ENCODE data around the gene METTL4.

The METTL4 gene

DNA sequence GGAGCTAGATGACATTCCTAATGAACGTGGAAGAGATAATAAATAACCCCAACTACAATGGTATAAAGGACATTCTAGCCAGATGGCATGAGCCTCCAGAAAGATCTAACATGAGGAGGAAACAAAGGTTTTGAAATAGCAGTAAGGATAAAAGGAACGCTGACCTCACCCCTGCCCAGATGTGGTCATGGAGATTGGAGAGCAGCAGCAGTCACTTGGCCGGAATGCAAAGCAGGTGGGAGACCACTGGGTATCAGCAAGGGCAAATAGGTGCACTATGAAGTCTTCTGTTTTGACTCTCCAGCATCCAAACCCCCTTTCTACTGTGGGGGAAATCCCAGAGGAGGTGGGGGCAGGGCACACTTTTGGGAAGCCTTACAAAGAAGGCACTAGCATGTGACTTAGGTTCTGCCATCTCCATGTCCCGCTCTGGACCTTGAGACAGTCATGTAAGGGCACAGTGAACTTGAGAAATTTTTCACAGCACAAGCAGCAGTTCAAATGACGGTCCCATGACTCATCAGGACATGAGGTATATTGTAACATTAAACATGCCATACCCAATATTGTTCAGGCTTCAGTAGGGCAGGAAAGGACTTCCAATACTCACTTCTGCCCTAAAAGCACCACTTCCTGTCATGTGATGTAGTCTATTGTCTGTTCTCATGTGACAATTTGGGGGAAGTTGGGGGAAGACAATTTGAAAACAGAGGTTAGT, 55.2 kb downstream of the METTL4 start:
- DNase-seq (ENCODE audit: low read depth) = no peak

DNA sequence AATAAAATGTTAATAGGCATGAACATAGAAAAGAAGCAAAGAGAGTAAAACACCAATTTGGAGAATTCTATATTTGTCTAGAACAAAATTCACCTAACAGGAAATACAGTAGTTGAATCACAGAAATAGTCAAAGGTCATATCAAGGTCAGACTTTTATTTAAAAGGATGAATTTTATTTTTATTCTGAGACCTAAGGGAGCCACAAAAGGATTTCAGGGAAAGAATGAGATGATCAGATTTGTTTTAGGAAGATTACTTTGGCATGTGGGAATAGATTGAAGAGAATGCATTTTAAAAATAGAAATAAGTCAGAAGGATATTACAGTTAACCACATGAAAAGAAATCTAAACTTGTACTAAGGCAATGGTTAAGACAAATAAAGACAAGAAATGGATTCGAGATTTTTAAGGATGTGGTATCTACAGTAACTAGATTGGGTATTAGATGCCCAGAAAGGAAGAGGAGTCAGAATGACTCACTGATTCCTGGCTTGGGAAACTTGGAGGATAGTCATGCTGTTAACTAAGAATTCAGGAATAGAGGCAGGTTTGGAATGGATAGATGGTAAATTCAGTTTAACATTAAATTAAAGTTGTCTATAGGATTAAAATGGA, 56.0 kb downstream of the METTL4 start:
- no peak for DNase-seq (ENCODE audit: low read depth)

DNA sequence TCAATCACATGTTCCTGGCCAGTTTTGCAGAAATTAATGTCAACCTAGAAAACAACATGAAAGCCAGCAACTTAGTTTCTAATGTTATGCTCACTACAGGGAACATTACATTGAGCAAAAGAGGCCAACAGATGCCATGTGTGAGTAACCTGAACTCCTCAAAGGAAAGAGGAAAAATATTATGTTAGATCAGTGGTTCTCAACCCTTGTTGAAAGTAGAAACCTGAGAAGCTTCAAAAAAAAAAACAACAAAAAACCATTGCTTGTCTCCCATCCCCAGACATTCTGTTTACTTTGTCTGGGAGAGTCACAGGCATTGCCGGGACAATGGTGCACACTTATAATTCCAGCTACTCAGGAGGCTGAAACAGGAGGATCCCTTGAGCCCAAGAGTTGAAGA, 57.7 kb downstream of the METTL4 start:
- DNase-seq (ENCODE audit: low read depth) = no peak

DNA sequence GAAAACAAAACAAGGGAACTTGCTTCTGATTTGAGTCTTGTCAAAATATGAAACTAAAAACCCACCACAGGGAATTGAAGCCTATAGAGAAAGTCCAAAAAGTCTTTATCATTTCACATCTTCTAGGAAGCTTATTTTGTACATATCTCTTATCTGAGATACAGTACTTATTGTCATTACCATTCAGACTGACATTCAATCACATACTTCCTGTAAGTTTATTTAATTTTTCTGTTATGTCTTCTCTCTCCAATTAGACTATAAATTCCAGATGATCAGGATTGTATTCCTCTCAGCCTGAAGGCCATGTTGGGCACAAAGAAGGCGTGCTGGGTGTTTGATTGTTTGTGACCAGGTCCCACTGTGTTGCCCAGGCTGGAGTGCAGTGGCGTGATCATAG, 59.2 kb downstream of the METTL4 start:
- DNase-seq (ENCODE audit: low read depth) = no peak

DNA sequence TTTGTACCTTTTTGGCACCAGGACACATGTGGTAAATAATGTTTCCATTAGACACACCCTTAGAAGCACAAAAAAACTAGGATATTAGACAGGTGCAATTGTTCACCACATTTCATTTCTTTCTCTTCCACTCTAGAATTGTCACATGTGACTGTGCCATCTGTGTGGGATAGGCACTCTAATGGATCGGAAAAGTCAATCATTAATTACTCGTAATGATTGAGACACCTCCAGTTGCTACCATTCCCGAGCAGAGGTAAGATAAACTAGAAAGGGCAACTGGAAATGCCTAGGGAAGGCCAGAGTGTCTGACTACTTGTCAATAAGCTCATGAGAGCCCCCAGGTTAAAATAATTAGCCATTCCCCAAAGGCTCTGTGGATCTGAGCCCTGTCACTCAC, 59.9 kb downstream of the METTL4 start:
- no peak for DNase-seq (ENCODE audit: low read depth)

DNA sequence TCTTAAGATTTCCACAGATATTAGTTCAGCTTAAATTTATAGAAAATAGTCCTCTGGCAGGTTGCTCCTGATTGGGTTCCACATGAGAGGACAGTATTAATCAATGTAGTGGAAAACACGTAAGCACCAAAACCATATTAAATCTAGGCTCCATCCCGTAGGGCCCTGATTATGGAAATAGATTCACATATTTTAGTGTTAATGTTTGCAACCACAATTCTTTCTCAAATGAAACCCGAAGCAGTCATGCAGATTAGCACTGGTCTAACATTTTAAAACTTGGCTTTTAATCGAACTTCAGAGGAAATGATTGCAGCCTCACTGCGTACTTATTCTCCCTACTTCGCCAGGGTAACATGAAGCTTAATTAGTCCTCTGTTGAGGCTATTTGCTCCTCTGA, 60.9 kb downstream of the METTL4 start:
- DNase-seq (ENCODE audit: low read depth) = no peak

DNA sequence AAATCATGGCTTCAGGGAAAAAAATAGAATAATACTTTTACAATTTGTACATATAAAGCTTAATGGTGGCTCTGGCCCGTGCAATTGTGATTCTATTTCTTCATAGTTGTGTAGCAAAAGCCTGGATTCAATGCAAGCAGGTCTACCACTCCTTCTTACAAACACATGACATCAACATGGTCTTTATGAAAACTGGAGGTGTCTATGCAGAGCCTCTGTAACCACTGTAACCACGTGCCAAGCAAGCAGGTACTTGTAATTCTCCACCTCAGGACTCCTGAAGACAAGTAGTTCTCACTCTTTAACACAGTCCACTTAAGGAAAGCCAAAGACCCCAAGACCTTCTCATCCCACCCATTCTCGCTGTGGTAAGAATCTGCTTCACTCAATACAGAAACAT, 62.6 kb downstream of the METTL4 start:
- no peak for DNase-seq (ENCODE audit: low read depth)

DNA sequence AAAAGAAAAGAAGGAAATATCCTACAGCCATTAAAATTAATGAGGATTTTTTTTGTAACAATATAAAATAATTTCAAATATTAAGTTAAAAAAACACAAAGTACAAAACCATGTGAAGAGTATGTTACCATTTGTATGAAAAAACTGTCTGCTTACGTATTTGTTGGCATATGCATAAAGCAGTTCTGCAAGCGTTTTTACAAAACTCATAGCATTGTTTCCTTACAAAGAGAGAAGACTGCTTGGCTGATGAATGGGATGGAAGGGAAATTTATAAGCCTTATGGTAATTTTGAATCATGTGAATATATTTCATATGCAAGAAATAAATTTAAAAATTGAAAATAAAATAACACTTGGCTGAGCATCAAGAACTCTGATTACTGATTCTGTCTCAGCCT, 63.1 kb downstream of the METTL4 start:
- no peak for DNase-seq (ENCODE audit: low read depth)

DNA sequence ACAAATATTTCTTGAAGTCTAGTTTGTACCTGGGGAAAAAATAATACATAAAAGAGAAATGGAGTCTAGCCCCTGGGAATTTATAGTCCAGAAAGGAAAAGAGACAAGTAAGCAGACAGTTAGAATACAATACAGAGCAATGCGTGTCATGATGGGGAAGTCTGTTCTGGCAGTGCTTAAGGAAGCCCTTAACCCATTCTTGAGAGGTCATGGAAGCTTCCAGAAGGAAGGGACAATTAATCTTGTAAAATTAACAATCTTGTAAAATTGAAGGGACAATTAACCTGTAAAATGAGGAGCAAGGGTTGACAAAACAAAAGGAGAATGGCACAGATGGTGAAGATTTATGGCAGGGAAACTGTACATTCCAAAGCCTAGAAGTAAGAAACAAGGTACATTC, 66.7 kb downstream of the METTL4 start:
- DNase-seq (ENCODE audit: low read depth) = no peak

DNA sequence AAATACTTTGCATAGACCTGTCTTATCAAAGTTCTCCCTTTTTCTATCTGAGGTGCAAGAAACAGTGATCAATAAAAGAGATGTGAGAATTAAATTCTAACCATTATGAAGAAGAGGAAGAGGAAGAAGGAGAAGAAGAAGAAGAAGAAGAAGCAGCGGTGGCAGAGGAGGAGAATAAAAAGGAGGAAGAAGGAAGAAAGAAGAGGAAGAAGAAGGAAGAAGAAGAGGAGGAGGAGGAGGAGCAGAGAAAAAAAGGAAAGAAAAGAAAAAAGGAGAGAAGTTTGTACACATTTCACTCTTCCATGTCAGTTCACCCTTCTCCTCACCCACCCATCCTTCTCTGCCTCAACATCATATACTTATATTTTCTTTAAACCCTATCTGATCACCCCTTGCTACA, 68.4 kb downstream of the METTL4 start:
- DNase-seq (ENCODE audit: low read depth) = no peak

DNA sequence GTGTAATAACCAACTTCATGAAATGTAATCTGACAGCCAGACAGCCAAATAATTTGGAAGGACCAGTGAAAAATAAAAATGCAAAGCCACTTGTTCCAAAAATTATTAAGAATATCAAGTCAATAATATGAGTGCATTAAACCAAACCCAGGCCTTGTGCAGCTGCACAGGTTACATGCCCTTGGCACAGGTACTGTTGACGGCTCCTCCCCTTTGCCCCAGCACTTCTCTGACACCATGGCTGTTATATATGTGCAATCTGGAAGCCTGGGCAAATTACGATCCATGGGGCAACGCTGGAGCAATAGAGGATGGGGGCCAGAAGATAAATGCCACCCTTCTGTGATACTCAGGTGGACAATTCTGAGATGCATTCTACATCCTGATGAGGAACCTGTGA, 68.9 kb downstream of the METTL4 start:
- DNase-seq (ENCODE audit: low read depth) = no peak

DNA sequence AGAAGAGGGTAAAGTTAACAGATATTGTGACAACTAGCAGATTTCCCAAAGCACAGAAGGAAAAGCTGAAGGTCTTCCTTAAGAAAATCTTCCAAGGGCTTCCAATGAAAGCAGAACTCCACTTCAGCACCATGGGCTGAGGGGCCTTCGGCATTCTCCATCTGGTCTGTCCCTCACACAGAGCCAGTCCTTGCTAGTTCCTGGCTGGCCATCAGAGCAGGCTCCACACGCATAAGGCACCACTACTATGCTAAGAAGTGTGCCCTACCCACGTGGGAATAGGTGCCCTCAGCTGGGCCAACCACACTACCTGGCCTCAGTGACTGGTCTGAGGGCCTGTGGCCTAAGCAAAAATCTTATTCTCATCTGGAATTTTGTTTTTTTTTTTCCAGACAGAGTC, 73.5 kb downstream of the METTL4 start:
- DNase-seq (ENCODE audit: low read depth) = no peak

DNA sequence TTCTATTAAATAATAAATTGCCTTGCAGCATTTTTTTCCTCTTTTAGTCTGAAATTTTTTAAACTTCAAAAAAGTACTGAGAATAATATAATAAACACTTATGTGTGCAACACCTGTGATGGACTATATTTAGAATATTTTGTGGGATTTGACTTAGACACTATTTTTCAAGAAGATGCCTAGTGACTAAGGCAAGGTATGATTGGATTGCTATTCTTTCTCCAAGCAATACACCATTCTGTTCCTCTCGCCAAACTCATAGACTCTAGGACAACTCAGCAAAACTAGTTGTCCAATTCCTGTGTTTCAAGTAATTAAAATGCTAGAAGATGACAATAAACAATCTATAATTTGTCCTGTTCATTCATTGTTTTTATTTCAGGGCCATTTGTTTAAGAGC, 75.9 kb downstream of the METTL4 start:
- no peak for DNase-seq (ENCODE audit: low read depth)

DNA sequence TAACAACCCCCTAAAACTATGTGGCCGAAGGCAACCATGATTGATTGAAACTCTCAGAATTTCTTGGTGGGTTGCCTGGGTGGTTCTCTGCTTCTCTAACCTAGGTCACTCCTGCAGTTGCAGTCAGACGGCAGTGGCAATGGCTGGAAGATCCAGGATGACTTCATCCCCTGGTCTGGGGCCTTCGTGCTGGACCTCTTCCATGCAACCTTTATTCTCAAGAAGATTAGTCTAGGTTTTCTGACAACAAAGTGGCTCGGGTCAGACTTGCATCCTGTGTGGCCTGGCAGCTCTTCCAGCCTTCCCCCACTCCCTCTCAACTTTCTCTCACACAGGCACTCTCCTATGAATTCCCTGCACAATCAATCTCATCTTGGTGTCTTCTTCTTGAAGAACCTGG, 76.4 kb downstream of the METTL4 start:
- DNase-seq (ENCODE audit: low read depth) = no peak

Measured in activated T-cell treated with anti-CD3 and anti-CD28 coated beads for 1 hour (primary cell).